Transverse colon (tissue), 3 donors: ENCODE data around the gene SLC7A14.

ENCODE experiments used
- CTCF ChIP-seq, 5 experiments: fragments of 200-600 bp in 3 of 5; fragments of 450-650 bp in 2 of 5; sonication (generic) in 3 of 5; IDR thresholded peaks; 1 replicate in 2 of 5; 2 replicates in 3 of 5; pipeline ENCODE4 v1.5.1; 2016 to 2017; ENCODE audit warnings: antibody characterized with exemption in 5 of 5, inconsistent platforms in 3 of 5, mild to moderate bottlenecking in 2 of 5, moderate library complexity in 1 of 5
- EP300 ChIP-seq: sonication (generic); formaldehyde crosslinking; IDR thresholded peaks from one replicate; pipeline ENCODE4 v1.6.1; 2017; ENCODE audit warnings: antibody characterized with exemption, low read depth

- TF ChIP-seq EP300 = no peak
- TF ChIP-seq CTCF (IDR thresholded peaks at IDR 0.05) = no peak
Observed at GRCh38 chr3:170469151-170470062, 116.5 kb downstream of the SLC7A14 start.
